ENCODE data around the gene FAM110C.

FAM110C gene

GRCh38 chr2:10222-10875 is 36.0 kb downstream of the FAM110C start:
- no peak for DNase-seq (ENCODE audit: low read depth in 2 of 2, low spot score in 1 of 2)

Data from stimulated activated CD8-positive, alpha-beta memory T cell treated with anti-CD3 and anti-CD28 coated beads, Interleukin-4, amount 100 ng/mL, for 1 hour (primary cell).